Right cardiac atrium (tissue), 5 donors: ENCODE results near the gene ERC2. TPM values are rescaled to one million over a fixed set of nuclear protein-coding genes. Genes with fewer than 3 reads are reported as not detected.

Experiments
- ATAC-seq, 2 donors: fragments of 200-7000 bp; cut with Tn5 transposase; one replicate each; pipeline versions ENCODE4 v1.8.0 to v1.9.1; 2020; ENCODE audit warnings: moderate library complexity in 2 of 2, mild to moderate bottlenecking in 1 of 2
- DNase-seq, 3 donors: peaks; one replicate each; pipeline ENCODE4 v3.0.0-alpha.2; 2020
- H3K27ac ChIP-seq: one replicate; pipeline ENCODE4 v1.5.1; 2013; ENCODE audit warnings: mild to moderate bottlenecking, low read length, control low read depth, moderate library complexity
- H3K27me3 ChIP-seq: one replicate; pipeline ENCODE4 v1.6.1; 2013; ENCODE audit not compliant: control insufficient read depth, insufficient read depth
- H3K4me1 ChIP-seq: one replicate; pipeline ENCODE4 v1.6.1; 2013; ENCODE audit warnings: low read length; ENCODE audit not compliant: control insufficient read depth, insufficient read depth
- H3K4me3 ChIP-seq: one replicate; pipeline ENCODE4 v1.5.1; 2013; ENCODE audit warnings: low read length, control low read depth
- H3K9me3 ChIP-seq: one replicate; pipeline ENCODE4 v1.6.1; 2013; ENCODE audit warnings: low read length; ENCODE audit not compliant: control insufficient read depth
- WGBS: extraction: QIAGEN DNeasy Blood & Tissue Kit; methylation state at CpG from one replicate; pipeline ENCODE4 v1.1.7; 2013; 5-methylcytosine and 5-hydroxymethylcytosine counted together
- intact Hi-C, 4 donors: fragments of 100-400 bp; cut with DNase I; formaldehyde crosslinking; loops; one replicate each; pipeline versions ENCODE4 v1.11.0 to v1.14.0; 2022 to 2023
- polyA plus RNA-seq: library from polyadenylated mRNA; stranded (reverse); fragments of 200-250 nt; gene quantifications from one replicate; pipeline ENCODE4 v1.2.3, GENCODE V29; 2013
- total RNA-seq, 4 donors: library from RNA; stranded (reverse); fragmentation: NEBNext Ultra II Directional; extraction: Animal tissue kit (Norgen Biotek cat#: 25700); gene quantifications; one replicate each; pipeline ENCODE4 v1.2.1, GENCODE V29; 2021
- donor health status: healthy with polysubstance abuse.
- donor health status: DM: no; HTN: yes; CAD: no.
- donor health status: DM: no; HTN: no; CAD: no.
- donor health status: DM: no; HTN: yes; CAD: no; lungs with severe emphysema.
- donor health status: DM: yes; HTN: yes; CAD: no.

The ERC2 gene
- total and polyA plus RNA-seq, 5 donors, result 1.5 to 9.2 (median 3.8) TPM

- Histone ChIP-seq H3K27me3 (no peaks in the 10 kb centered on the region), H3K27ac (no peak overlapping the region), H3K4me1 (peaks cover 2% of the 10 kb centered on the region), H3K9me3 (no peaks in the 10 kb centered on the region), H3K4me3 (no peak overlapping the region)
- 75% methylated on average over 3 of the region's 3 CpGs for WGBS
- intact Hi-C loops, result no loop called here
- ATAC-seq (no peak), DNase-seq (no peak)
Measured at GRCh38 chr3:55690726-55691125, 777.5 kb downstream of the ERC2 start.

DNA sequence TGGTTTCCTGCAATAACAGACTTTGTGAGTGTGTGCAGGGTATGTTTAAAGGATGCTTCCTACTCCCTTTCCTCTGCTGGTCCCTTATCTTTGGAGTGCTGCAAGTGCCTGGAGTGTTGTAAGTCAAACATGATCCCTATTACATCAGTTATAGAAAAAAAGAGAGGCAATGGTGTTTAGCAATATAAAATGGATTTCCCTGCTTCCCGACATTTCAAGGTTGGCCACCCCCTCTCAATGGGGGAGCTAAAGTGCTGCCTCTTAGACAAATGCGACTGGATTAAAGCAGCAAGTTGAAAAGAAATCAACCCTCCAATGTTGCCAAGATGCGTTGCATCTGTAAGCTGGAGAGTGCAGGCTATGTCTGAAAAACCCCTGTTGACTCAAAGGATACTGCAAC, 778.1 kb downstream of the ERC2 start:
- 65% methylated on average over 3 of the region's 3 CpGs for WGBS
- H3K27me3 ChIP-seq, result no peaks in the 10 kb centered on the region
- intact Hi-C loops, result no loop called here
- H3K4me3 ChIP-seq, result no peak overlapping the region
- no peak for ATAC-seq
- H3K4me1 ChIP-seq, result peaks cover 2% of the 10 kb centered on the region
- H3K27ac ChIP-seq, result no peak overlapping the region
- no peaks in the 10 kb centered on the region for H3K9me3 ChIP-seq
- DNase-seq, result no peak

GRCh38 chr3:55688154-55688553, 780.1 kb downstream of the ERC2 start:
- ATAC-seq, result no peak
- DNase-seq, result no peak
- intact Hi-C loops, result no loop called here
- Histone ChIP-seq H3K9me3 (no peaks in the 10 kb centered on the region), H3K4me3 (no peak overlapping the region), H3K27ac (no peak overlapping the region), H3K4me1 (peaks cover 2% of the 10 kb centered on the region), H3K27me3 (no peaks in the 10 kb centered on the region)
- 88% methylated on average over 3 of the region's 3 CpGs for WGBS

DNA sequence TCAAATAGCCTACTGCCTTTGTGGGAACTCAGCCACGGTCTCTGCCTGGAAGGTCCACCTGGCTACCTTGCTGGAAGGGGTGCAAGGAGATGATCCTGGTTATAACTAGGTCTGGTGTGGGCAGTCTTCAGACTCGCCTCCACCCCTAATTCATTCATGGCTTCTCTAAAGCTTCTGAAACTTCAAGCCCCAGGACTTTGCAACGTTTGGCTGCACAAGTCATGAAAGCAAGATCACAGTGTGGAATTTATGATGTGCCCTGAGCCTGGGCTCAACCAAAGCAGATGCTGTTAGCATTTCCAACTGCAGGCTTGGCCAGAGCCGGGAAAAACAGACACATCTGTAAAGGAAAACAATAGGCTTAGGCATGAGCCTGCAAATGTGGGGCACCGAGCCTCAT, 780.7 kb downstream of the ERC2 start:
- H3K4me1 ChIP-seq, result peaks cover 2% of the 10 kb centered on the region
- intact Hi-C loops, result no loop called here
- ATAC-seq, result no peak
- no peak overlapping the region for H3K27ac ChIP-seq
- no peak for DNase-seq
- no peaks in the 10 kb centered on the region for H3K27me3 ChIP-seq
- H3K9me3 ChIP-seq, result no peaks in the 10 kb centered on the region
- H3K4me3 ChIP-seq, result no peak overlapping the region
- 79% methylated on average over 5 of the region's 5 CpGs for WGBS

GRCh38 chr3:55686426-55687254, 781.6 kb downstream of the ERC2 start:
- no peak overlapping the region for H3K4me3 ChIP-seq
- intact Hi-C loops, result no loop called here
- no peaks in the 10 kb centered on the region for H3K9me3 ChIP-seq
- WGBS, result 56% methylated on average over 11 of the region's 11 CpGs
- H3K4me1 ChIP-seq, result peaks cover 2% of the 10 kb centered on the region
- no peak overlapping the region for H3K27ac ChIP-seq
- ATAC-seq, result no peak
- no peak for DNase-seq
- no peaks in the 10 kb centered on the region for H3K27me3 ChIP-seq

DNA sequence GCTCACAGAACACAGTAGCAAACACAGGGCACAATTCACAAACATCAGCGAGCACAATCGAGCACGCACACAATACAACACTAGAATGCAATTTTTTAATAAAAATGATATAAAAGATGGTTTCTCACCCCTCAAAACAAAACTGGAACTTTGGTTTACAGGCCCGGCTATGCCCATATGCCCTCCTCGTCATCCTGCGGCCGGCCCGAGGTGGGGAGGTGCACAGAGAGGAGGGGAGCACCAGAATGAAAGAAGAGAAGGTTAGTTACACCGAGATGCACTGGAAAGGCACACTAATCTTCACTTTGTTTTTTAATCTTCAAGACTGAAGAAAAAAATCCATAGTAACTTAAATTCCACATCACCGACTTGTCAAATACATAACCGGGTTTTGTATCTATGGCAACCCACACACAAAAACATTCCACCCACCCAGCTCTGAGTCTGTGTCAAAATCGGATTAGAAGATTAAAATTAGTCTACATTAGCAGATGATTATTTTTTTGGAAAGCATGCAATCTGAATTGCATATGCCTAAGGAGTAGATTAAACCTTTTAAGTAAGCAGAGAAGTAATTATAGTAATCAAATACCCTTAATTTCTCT, 784.5 kb downstream of the ERC2 start:
- 75% methylated on average over 12 of the region's 12 CpGs for WGBS
- H3K27me3 ChIP-seq, result no peaks in the 10 kb centered on the region
- H3K4me1 ChIP-seq, result peaks cover 2% of the 10 kb centered on the region
- H3K9me3 ChIP-seq, result no peaks in the 10 kb centered on the region
- intact Hi-C loops, result no loop called here
- no peak for ATAC-seq
- H3K4me3 ChIP-seq, result no peak overlapping the region
- no peak overlapping the region for H3K27ac ChIP-seq
- no peak for DNase-seq

GRCh38 chr3:55682461-55682860, 785.8 kb downstream of the ERC2 start:
- no peaks in the 10 kb centered on the region for H3K27me3 ChIP-seq
- DNase-seq (no peak), ATAC-seq (no peak)
- no peak overlapping the region for H3K27ac ChIP-seq
- H3K4me1 ChIP-seq, result peaks cover 2% of the 10 kb centered on the region
- intact Hi-C loops, result no loop called here
- 87% methylated on average over 3 of the region's 3 CpGs for WGBS
- H3K9me3 ChIP-seq, result no peaks in the 10 kb centered on the region
- H3K4me3 ChIP-seq, result no peak overlapping the region

DNA sequence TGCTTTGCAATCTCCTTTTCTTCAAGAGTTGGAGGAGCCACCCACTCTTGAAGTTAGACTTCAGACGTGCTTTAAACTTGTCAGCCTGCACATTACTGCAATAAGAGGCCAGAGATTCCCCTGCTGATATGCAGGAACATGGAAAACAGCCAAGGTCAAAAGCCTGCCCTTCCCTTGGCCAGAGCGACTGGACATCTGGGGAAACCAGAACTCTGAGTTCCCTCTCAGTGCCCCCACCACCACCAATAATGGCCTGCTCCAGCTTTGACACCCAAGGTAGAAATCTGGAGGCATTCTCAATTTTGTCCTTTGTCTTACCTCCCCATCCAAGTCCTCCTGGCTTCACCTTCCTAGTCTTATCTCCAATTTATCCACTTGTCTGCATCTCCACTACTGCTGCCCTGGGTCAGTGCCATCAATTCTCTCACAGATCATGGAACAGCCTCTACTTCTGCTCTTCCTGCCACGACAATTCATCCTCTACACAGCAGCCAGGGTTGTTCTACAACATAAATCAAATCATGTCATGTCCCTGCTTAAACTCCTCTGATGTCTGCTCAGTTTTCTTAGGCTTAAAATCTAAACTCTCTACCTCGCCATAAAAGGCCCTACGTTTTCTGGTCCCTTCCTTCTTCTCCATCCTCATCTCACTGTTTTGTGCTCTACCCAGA, 789.6 kb downstream of the ERC2 start:
- no peaks in the 10 kb centered on the region for H3K9me3 ChIP-seq
- no peaks in the 10 kb centered on the region for H3K27me3 ChIP-seq
- H3K4me3 ChIP-seq, result no peak overlapping the region
- intact Hi-C loops, result no loop called here
- whole genome bisulfite sequencing, result 73% methylated on average over 5 of the region's 5 CpGs
- H3K27ac ChIP-seq, result no peak overlapping the region
- no peaks in the 10 kb centered on the region for H3K4me1 ChIP-seq
- no peak for ATAC-seq
- no peak for DNase-seq

- ATAC-seq (no peak), DNase-seq (no peak)
- no peak overlapping the region for H3K27ac ChIP-seq
- intact Hi-C loops, result no loop called here
- H3K4me1 ChIP-seq, result no peaks in the 10 kb centered on the region
- no peak overlapping the region for H3K4me3 ChIP-seq
- H3K9me3 ChIP-seq, result no peaks in the 10 kb centered on the region
- WGBS, result 52% methylated on average over 3 of the region's 3 CpGs
- no peaks in the 10 kb centered on the region for H3K27me3 ChIP-seq
Measured at GRCh38 chr3:55676643-55677042, 791.6 kb downstream of the ERC2 start.

- intact Hi-C loops, result no loop called here
- Histone ChIP-seq H3K4me3 (no peak overlapping the region), H3K4me1 (no peaks in the 10 kb centered on the region), H3K27me3 (no peaks in the 10 kb centered on the region), H3K27ac (no peak overlapping the region), H3K9me3 (no peaks in the 10 kb centered on the region)
- 86% methylated on average over 3 of the region's 3 CpGs for WGBS
- no peak for ATAC-seq
- DNase-seq, result no peak
Measured at GRCh38 chr3:55675478-55675877, 792.8 kb downstream of the ERC2 start.

- DNase-seq, result no peak
- intact Hi-C loops, result no loop called here
- H3K27ac ChIP-seq, result no peak overlapping the region
- no peaks in the 10 kb centered on the region for H3K27me3 ChIP-seq
- H3K4me1 ChIP-seq, result no peaks in the 10 kb centered on the region
- H3K4me3 ChIP-seq, result no peak overlapping the region
- no peak for ATAC-seq
- WGBS, result 60% methylated on average over 6 of the region's 6 CpGs
- no peaks in the 10 kb centered on the region for H3K9me3 ChIP-seq
Measured at GRCh38 chr3:55673764-55674163, 794.5 kb downstream of the ERC2 start.
